GM19452 (cell line): ENCODE data around the gene KCND2.
A peak's percentile ranks its signal among the peaks of the same experiment; 100 is the strongest.
"Not testable (repeated sequence)": the region's sequence is repeated elsewhere in the genome, so short reads cannot be mapped to it uniquely, and the experiment has no call there.

Source experiments
- ATAC-seq: cut with Tn5 transposase; IDR thresholded peaks from one replicate; pipeline ENCODE4 v1.9.1; 2021; ENCODE audit not compliant: unreplicated experiment

Gene KCND2

GRCh38 chr7:120272701-120273475, at the start of gene KCND2:
Gene KCND2 (plus strand): TSS chr7:120273175.
- peak; percentile 35 for ATAC-seq

GRCh38 chr7:120226188-120226587, 46.8 kb upstream of the KCND2 start:
- ATAC-seq: no peak

- ATAC-seq: no peak
Measured at GRCh38 chr7:120227255-120227654, 45.7 kb upstream of the KCND2 start.

DNA sequence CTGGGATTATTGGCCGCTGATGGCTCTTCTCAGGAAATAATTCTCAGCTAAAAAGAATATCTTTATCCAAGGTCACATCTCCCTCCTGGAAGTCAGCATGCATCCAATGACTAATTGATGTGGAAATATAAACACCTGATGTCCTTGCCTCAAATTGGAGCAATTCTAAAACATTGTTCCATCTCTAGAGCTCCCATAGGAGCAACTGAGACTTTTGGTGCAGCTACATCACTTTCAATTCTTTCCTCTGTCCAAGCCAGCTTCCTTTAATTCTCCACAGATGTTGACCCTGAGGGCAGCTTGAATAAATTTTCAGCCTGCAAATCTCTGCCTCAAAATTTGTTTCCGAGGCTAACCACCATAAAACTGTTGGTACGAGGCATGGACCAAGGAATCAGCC, 43.9 kb upstream of the KCND2 start:
- ATAC-seq: no peak

DNA sequence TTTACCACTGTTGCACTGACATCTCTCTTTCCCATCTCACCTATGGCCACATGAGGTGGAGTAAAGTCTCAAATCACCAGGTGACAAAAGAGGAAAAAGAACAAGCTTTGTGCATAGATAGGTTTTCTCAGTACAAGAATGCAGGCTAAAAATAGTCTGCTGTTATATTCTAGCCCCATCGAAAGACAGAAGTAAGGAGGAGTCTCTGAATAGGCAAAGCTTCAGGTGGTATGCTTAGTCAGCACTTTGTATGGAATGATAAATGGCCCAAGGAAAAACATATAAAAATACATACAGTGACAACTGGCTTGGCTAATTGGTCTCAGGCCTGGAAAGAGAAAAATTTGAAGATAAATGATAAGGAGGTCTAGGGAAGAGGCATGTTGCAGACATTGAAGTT, 39.6 kb upstream of the KCND2 start:
- ATAC-seq: no peak

DNA sequence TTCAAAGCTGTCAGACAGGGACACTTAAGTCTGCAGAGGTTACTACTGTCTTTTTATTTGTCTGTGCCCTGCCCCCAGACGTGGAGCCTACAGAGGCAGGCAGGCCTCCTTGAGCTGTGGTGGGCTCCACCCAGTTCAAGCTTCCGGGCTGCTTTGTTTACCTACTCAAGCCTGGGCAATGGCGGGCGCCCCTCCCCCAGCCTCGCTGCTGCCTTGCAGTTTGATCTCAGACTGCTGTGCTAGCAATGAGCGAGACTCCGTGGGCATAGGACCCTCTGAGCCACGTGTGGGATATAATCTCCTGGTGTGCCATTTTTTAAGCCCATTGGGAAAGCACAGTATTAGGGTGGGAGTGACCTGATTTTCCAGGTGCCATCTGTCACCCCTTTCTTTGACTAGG, 32.6 kb upstream of the KCND2 start:
- not testable (repeated sequence) for ATAC-seq

DNA sequence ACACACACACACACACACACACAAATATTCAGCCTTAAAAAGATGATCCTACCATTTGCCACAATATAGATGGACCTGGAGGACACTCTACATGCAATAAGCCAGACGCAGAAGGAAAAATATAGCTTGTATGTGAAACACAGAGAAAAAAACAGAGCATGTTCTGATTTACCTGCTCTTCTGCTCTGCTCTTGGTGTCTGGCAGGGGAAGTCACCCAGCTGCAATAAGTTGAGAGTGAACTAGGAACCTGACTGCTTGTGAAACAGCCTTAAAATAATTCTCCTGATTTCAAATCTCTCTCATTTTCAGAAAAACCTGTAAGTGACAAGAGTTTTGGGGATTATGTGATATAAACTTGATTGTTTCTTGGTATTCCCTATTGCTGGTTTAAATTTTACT, 31.0 kb upstream of the KCND2 start:
- ATAC-seq: no peak

DNA sequence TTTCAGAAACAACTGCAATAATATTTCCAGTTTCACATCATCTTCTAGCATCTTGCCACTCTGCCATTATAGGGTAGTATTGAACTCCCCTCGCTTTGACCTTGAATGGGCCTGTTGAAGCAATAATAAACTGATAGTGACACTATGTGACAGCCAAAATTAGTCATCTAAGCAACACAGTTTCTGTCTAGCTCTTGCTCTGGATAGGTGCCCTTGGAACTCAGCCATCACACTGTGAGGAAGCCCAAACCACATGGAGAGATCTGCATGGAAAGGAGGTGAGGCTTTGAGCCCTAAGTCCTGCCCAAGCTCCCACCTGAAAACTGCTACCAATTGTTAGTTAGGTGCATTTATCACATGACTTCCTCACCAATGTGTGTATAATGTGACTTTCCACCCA, 18.1 kb upstream of the KCND2 start:
- no peak for ATAC-seq

- ATAC-seq: no peak
Measured at GRCh38 chr7:120256344-120257070, 16.5 kb upstream of the KCND2 start.

- no peak for ATAC-seq
Measured at GRCh38 chr7:120259386-120259785, 13.6 kb upstream of the KCND2 start.

DNA sequence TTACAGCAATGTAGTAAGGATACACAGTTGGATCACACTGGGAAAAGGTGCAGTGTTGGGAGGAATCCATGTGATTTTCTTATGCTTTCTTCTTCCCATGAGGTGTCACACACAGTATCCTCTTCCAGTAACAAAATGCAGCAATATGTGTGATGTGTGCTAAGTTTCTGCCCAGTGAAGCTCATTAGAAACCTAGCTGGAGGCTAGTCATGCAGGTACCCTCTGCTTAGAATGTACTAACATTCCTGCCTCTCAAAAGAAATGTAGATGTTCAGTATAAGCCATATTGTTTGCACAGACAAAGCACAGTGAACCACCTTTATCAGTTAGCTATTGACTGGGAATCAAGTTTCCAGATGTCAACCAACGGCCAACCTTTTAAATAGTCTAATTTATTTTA, 12.9 kb upstream of the KCND2 start:
- no peak for ATAC-seq

DNA sequence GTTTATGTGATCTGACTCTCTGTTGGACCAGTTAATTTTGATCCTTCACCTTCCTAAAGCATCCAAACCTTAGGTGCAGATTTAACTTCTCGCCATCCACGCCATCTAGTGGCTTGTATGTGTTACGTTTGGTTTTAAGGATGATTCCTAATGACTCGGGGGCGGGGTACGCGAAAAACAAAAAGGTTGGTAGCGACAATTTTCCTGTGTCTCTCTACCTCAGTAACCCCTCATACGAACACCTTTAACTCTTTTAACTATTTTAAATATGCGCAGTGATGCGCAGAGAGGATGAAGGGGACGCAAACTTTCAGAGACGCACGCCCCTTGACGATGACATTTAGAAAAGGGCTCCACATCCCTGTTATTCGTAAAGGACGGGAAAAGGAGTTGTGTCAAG, 714 bp upstream of the KCND2 start:
- ATAC-seq: peak; percentile 45

DNA sequence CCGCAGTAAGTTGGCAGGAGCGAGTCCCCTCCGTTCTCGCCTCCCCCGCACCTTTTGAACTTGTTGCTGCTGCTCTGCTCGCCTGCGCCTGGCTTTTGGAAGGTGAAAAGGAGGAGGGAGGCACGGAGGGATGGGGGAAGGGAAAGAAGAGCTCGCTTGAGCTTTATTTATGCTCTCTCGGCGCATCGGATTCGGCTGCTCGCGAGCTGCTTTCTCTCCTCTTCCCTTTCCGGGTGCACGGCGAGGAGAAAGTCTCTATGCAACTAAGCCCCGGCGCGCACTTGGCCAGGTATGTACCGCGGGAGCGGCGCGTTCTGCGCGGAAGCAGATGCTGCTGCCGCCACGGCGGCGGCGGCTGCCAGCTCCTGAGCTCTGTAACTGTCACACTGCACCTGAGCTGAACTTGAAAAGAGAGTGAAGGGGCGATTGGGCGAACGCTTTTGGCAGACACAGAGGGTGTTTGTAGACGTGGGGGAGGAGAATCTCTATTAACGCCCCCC, 551 bp downstream of the KCND2 start:
- ATAC-seq: peak; percentile 65

DNA sequence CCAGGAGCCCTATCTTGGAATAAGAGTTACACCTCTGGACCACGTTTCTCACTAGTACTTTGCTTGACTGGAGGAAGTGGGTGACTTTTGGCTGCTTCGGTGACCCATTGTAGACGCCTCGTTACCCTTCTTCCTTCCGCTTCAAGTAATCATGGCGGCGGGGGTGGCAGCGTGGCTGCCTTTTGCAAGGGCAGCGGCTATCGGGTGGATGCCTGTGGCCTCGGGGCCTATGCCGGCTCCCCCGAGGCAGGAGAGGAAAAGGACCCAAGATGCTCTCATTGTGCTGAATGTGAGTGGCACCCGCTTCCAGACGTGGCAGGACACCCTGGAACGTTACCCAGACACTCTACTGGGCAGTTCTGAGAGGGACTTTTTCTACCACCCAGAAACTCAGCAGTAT, 1.5 kb downstream of the KCND2 start:
- no peak for ATAC-seq

DNA sequence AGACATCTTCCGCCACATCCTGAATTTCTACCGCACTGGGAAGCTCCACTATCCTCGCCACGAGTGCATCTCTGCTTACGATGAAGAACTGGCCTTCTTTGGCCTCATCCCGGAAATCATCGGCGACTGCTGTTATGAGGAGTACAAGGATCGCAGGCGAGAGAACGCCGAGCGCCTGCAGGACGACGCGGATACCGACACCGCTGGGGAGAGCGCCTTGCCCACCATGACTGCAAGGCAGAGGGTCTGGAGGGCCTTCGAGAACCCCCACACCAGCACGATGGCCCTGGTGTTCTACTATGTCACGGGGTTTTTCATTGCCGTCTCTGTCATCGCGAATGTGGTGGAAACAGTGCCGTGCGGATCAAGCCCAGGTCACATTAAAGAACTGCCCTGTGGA, 1.9 kb downstream of the KCND2 start:
- ATAC-seq: no peak

DNA sequence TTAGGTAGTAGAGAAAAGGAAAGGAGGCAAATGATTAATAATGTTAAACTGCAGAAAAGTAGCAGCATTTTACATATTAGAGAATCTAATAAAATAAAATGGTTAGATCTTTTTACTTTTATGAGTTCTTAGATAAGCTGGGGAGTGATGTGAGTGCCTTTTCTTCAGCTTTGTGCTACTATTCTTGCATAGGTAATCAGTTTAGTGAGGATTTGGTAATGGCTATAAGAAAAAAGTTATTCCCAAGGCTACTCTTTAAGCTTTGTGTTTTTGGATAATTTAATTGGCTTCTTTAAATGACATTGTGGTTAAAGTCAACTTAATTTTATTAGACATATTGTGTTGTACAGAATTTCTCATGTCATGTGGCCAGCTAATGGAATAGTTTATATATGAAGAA, 3.7 kb downstream of the KCND2 start:
- no peak for ATAC-seq

DNA sequence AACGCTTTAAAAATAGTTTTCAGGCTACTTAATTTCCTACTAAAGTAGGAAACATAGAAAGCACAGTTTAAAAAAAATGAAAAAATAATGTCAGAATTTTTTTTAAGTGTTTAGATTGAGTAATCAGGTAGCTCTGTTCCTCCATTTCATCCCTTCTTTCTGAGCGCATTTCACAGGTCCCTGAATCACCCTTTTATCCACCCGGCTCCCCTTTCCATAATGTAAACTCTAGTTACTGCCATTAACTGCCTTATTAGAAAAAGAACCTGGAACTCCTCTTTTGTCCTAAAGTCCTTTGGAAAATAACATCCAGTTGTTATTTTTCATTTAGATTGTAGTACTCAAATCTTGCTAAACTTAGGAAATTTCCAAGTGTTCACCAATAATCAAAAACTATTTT, 5.8 kb downstream of the KCND2 start:
- ATAC-seq: no peak

DNA sequence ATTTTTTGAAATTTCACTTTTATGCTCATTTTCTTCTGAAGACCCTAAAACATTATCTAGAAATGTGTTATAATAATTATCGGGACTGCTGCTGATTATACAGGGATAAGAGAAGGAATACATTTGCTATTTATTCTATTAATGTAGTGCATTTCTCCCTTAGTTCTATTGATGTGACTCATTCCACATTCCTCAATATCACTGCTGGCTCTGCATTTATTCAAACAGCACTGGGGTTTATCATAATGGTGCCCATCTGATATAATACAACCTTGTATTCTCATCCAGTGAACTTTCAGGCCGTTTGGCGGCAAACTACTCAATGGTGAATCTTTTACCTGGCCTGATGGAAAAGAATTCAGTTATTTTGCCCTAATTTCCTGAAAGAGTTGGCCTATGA, 7.8 kb downstream of the KCND2 start:
- ATAC-seq: no peak

- ATAC-seq: no peak
Measured at GRCh38 chr7:120293027-120293426, 20.1 kb downstream of the KCND2 start.

DNA sequence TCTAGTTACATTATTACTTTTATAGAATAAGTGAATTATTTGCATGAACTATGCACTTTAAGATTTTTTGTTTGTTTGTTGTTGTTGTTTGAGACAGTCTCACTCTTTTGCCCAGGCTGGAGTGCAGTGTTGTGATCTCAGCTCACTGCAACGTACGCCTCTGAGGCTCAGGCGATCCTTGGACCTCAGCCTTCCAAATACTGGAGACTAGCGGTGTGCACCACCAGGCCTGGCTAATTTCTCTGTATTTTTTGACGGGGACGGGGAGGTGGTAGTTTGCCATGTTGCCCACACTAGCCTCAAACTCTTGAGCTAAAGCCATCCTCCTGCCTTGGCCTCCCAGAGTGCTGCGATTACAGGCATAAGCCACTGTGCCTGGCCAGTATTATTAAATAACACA, 29.2 kb downstream of the KCND2 start:
- no peak for ATAC-seq

GRCh38 chr7:120303105-120303504, 30.1 kb downstream of the KCND2 start:
- no peak for ATAC-seq

DNA sequence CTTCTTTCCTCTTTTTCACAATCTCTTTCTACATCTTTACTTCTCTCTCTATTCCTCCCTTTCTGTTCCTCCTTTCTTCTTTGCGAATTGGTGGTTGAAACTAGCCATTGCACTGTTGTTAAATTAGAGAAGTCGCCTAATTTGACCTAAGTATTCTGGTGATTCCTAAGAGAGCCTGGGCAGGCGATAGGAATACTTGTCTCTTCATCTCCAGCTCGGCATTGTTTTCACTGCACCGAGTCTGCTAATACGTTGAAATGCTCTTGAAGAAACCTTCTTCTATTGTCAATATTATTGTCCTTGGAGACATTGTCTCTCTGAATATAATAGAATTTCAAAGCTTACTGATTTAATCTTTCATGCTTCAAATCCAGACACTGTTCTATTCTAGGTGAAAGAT, 31.7 kb downstream of the KCND2 start:
- no peak for ATAC-seq
